GM20000 (cell line): ENCODE results near the gene CBLN3.

ENCODE experiments used
- DNase-seq: peaks from one replicate; pipeline ENCODE4 v3.0.0; 2012; ENCODE audit warnings: low spot score
- TF ChIP-seq, protein P1 (sequence below): IDR thresholded peaks from 2 replicates; pipeline ENCODE4 v1.5.1; 2012; ENCODE audit warnings: mild to moderate bottlenecking, control low read depth; ENCODE audit errors: extremely low read depth, missing control alignments

CBLN3 gene

GRCh38 chr14:24414732-24415420, 14.6 kb downstream of the CBLN3 start:
- TF ChIP-seq, protein P1, sequence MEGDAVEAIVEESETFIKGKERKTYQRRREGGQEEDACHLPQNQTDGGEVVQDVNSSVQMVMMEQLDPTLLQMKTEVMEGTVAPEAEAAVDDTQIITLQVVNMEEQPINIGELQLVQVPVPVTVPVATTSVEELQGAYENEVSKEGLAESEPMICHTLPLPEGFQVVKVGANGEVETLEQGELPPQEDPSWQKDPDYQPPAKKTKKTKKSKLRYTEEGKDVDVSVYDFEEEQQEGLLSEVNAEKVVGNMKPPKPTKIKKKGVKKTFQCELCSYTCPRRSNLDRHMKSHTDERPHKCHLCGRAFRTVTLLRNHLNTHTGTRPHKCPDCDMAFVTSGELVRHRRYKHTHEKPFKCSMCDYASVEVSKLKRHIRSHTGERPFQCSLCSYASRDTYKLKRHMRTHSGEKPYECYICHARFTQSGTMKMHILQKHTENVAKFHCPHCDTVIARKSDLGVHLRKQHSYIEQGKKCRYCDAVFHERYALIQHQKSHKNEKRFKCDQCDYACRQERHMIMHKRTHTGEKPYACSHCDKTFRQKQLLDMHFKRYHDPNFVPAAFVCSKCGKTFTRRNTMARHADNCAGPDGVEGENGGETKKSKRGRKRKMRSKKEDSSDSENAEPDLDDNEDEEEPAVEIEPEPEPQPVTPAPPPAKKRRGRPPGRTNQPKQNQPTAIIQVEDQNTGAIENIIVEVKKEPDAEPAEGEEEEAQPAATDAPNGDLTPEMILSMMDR: no peak
- no peak for DNase-seq

GRCh38 chr14:24414077-24414476, 15.4 kb downstream of the CBLN3 start:
- TF ChIP-seq, protein P1: no peak
- no peak for DNase-seq

- DNase-seq: peak; percentile 73
- TF ChIP-seq, protein P1: peak; percentile 56
Measured at GRCh38 chr14:24411443-24412389, 17.8 kb downstream of the CBLN3 start.

- DNase-seq: no peak
- TF ChIP-seq, protein P1: no peak
Measured at GRCh38 chr14:24409956-24410355, 19.5 kb downstream of the CBLN3 start.

DNA sequence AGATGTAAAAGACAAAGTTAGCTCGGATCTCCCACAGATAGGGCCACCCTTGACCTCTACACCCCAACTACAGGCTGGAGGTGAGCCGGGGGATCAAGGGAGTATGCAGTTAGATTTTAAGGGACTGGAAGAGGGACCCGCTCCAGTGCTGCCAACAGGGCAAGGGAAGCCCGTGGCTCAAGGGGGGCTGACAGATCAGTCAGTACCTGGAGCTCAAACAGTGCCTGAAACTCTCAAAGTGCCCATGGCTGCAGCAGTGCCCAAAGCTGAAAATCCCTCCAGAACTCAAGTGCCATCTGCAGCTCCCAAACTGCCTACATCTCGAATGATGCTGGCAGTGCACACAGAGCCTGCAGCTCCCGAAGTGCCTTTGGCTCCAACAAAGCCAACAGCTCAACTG, 20.3 kb downstream of the CBLN3 start:
- TF ChIP-seq, protein P1: no peak
- no peak for DNase-seq

DNA sequence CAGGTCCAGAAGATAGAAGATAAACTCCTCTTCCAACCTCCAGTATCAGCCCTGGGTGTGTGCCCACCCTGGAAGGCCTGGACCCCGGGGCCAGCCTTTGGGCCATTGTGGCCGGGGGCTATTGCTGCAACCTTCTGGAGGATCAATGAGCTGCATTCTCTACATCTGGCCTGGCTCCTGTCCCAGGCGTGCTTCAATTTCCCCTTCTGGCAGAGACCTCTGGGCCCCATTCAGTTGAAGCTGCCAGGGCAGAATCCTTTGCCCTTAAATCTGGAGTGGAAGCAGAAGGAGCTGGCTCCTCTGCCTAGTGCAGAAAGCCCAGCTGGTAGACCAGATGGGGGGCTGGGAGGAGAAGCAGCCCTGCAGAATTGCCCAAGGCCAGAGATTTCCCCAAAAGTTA, 20.7 kb downstream of the CBLN3 start:
- TF ChIP-seq, protein P1: no peak
- DNase-seq: no peak

- no peak for DNase-seq
- TF ChIP-seq, protein P1: no peak
Measured at GRCh38 chr14:24407608-24408325, 21.7 kb downstream of the CBLN3 start.
